NB4 (cell line): Measurements from ENCODE around the gene RPRML.

ENCODE experiments used
- CTCF ChIP-seq: IDR thresholded peaks from one replicate; pipeline ENCODE4 v1.5.1; 2012; ENCODE audit warnings: low read depth, low read length
- POLR2A ChIP-seq: IDR thresholded peaks from 2 replicates; pipeline ENCODE4 v1.6.1; 2011; ENCODE audit warnings: mild to moderate bottlenecking; ENCODE audit not compliant: insufficient read length; ENCODE audit errors: extremely low read depth
- TF ChIP-seq, protein P1 (sequence below): IDR thresholded peaks from 2 replicates; pipeline ENCODE4 v1.6.1; 2011; ENCODE audit warnings: low read depth, low read length

GRCh38 chr17:46964315-46965265 is 14.5 kb downstream of the RPRML start:
- TF ChIP-seq CTCF, result no peak
- TF ChIP-seq POLR2A, result no peak
- TF ChIP-seq, protein P1, sequence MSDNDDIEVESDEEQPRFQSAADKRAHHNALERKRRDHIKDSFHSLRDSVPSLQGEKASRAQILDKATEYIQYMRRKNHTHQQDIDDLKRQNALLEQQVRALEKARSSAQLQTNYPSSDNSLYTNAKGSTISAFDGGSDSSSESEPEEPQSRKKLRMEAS, result no peak
